ENCODE data around the gene PRKAG1.

DNA sequence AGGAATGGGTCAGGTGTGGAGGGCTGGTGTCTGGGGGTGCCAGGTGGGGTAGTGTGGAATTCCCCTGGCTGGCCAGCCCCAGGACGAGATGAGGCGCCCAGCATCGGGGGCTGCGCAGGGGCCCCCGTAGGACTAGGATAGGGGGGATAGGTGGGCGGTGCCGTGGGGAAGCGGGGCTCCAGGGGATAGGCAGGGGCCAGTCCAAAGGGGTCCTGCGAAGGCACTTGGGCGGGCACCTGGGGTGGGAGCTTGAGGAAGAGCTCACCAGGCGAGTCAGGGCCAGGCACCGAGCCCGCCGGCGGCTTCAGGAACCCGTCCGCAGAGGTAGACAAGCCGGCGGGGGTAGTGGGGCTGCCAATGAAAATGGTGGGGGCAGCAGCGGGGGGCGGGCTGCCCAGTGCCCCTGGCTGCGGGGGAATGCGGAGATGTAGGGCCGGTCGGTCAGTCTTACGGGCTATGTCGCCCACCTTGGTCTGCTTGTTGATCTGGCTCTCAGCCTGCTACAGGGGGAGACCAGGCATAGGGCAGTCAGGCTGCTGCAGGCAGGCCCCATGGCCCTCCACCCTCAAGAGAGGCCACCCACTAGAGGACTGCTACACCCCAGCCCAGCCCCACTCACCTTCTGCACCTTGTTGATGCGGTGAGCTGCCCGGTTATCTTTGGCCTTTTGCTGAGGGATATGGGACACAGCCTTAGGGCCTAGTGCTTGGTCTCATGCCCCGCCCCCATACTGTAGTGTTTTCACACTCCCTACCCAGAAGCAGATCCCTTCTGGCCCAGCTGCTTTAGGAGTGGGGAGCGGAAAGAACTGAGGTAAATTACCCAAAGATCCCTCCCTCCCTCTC lies 22.7 kb upstream of the PRKAG1 start:
- TF ChIP-seq CTCF (IDR thresholded peaks at IDR 0.05) (no peak), POLR2A (IDR thresholded peaks at IDR 0.05) (no peak)
